Fibroblast of lung (primary cell): ENCODE results near the gene TPSG1. TPM values are rescaled to one million over a fixed set of nuclear protein-coding genes. Genes with fewer than 3 reads are reported as not detected.
"Not testable (repeated sequence)": the region's sequence is repeated elsewhere in the genome, so short reads cannot be mapped to it uniquely, and the experiment has no call there.

ENCODE experiments used
- DNase-seq, 2 donors: peaks; one replicate each; pipeline versions ENCODE4 v3.0.0 to v3.0.0-alpha.2; 2010; ENCODE audit warnings: low read depth in 2 of 2
- H2AFZ ChIP-seq: 2 replicates; pipeline ENCODE4 v1.5.1; 2012; ENCODE audit warnings: low read length, control low read depth, inconsistent platforms
- H3K27ac ChIP-seq: 2 replicates; pipeline ENCODE4 v1.5.1; 2011; ENCODE audit warnings: low read length, control low read depth; ENCODE audit not compliant: insufficient read depth
- H3K27me3 ChIP-seq: 2 replicates; pipeline ENCODE4 v1.5.1; 2011; ENCODE audit warnings: mild to moderate bottlenecking, low read length; ENCODE audit not compliant: control insufficient read depth, insufficient read depth
- H3K36me3 ChIP-seq: 2 replicates; pipeline ENCODE4 v1.5.1; 2011; ENCODE audit warnings: low read length; ENCODE audit not compliant: control insufficient read depth, insufficient read depth
- H3K4me1 ChIP-seq: 2 replicates; pipeline ENCODE4 v1.5.1; 2011; ENCODE audit warnings: low read length; ENCODE audit not compliant: control insufficient read depth, insufficient read depth; ENCODE audit errors: extremely low read depth
- H3K4me2 ChIP-seq: 2 replicates; pipeline ENCODE4 v1.5.1; 2011; ENCODE audit warnings: low read length, control low read depth; ENCODE audit not compliant: insufficient read depth; ENCODE audit errors: extremely low read depth
- H3K4me3 ChIP-seq, 4 experiments: fragments of 200-600 bp in 1 of 4; sonication (generic) in 1 of 4; replicated peaks in 1 of 4; 2 replicates each; pipeline ENCODE4 v1.5.1; 2011 to 2016; ENCODE audit warnings: low read length in 4 of 4, low read depth in 3 of 4, mild to moderate bottlenecking in 3 of 4, control low read depth in 2 of 4, inconsistent platforms in 1 of 4, mixed read lengths in 1 of 4; ENCODE audit not compliant: insufficient read depth in 1 of 4; ENCODE audit errors: control extremely low read depth in 1 of 4
- H3K79me2 ChIP-seq: 2 replicates; pipeline ENCODE4 v1.5.1; 2012; ENCODE audit warnings: mild to moderate bottlenecking, low read length, inconsistent platforms; ENCODE audit not compliant: control insufficient read depth, insufficient read depth
- H3K9ac ChIP-seq: 2 replicates; pipeline ENCODE4 v1.5.1; 2011; ENCODE audit warnings: mild to moderate bottlenecking, low read length, control low read depth; ENCODE audit not compliant: insufficient read depth
- H3K9me3 ChIP-seq: 2 replicates; pipeline ENCODE4 v1.5.1; 2012; ENCODE audit warnings: low read depth, low read length; ENCODE audit not compliant: control insufficient read depth, insufficient read depth
- H4K20me1 ChIP-seq: 2 replicates; pipeline ENCODE4 v1.5.1; 2011; ENCODE audit warnings: low read length; ENCODE audit not compliant: control insufficient read depth, insufficient read depth; ENCODE audit errors: extremely low read depth
- CTCF ChIP-seq, 2 donors: IDR thresholded peaks in 1 of 2; conservative IDR thresholded peaks in 1 of 2; 1 replicate in 1 of 2; 2 replicates in 1 of 2; pipeline ENCODE4 v1.5.1; 2011 to 2012; ENCODE audit warnings: low read length in 2 of 2, control low read depth in 1 of 2, inconsistent platforms in 1 of 2, low read depth in 1 of 2, mild to moderate bottlenecking in 1 of 2
- EZH2 ChIP-seq: IDR thresholded peaks from 2 replicates; pipeline ENCODE4 v1.5.1; 2012; ENCODE audit warnings: low read length, control low read depth, mild to moderate bottlenecking; ENCODE audit errors: missing control alignments
- polyA plus RNA-seq, 2 donors: library from polyadenylated mRNA; depleted of rRNA in 1 of 2; stranded (reverse) in 1 of 2; unstranded in 1 of 2; fragments of >200 nt; gene quantifications; 2 replicates each; pipeline ENCODE4 v1.2.1, GENCODE V29; 2011 to 2012; ENCODE audit warnings: missing spikeins in 1 of 2
- total RNA-seq: library from RNA; depleted of rRNA; stranded (reverse); fragments of >200 nt; gene quantifications from 2 replicates; pipeline ENCODE4 v1.2.1, GENCODE V29; 2014

The TPSG1 gene
- total and polyA plus RNA-seq, 2 donors (not counting 1 experiment from before 2014, with no cell fraction given) = not detected

GRCh38 chr16:1249031-1249755 is 24.1 kb upstream of the TPSG1 start:
- not testable (repeated sequence) for H3K4me1 ChIP-seq, H3K4me2 ChIP-seq, H3K9ac ChIP-seq, H3K9me3 ChIP-seq, H3K79me2 ChIP-seq, H3K36me3 ChIP-seq, H3K27ac ChIP-seq, H3K27me3 ChIP-seq, H4K20me1 ChIP-seq, DNase-seq, H3K4me3 ChIP-seq, H2AFZ ChIP-seq

- not testable (repeated sequence) for H2AFZ ChIP-seq, DNase-seq, H3K9me3 ChIP-seq, H3K4me2 ChIP-seq, H3K27ac ChIP-seq, H3K36me3 ChIP-seq, H4K20me1 ChIP-seq, H3K4me1 ChIP-seq, H3K79me2 ChIP-seq, H3K9ac ChIP-seq, H3K27me3 ChIP-seq, H3K4me3 ChIP-seq
These were observed 23.0 kb upstream of the TPSG1 start for GRCh38 chr16:1247903-1248537.

GRCh38 chr16:1245452-1246020 is 20.5 kb upstream of the TPSG1 start:
- Histone ChIP-seq H3K9ac (no peak overlapping the region), H2AFZ (no peak overlapping the region), H3K27ac (no peak overlapping the region), H3K4me3 (no peak overlapping the region), H3K4me2 (no peak overlapping the region), H3K27me3 (no peaks in the 10 kb centered on the region), H3K9me3 (no peaks in the 10 kb centered on the region), H3K4me1 (no peaks in the 10 kb centered on the region), H3K79me2 (no peaks in the 10 kb centered on the region), H3K36me3 (no peaks in the 10 kb centered on the region), H4K20me1 (no peaks in the 10 kb centered on the region)
- TF ChIP-seq EZH2 (no peak), CTCF (conservative IDR thresholded peaks at IDR 0.05 in 1 of 2, IDR thresholded peaks at IDR 0.05 in 1 of 2; ENCODE audit: low read depth in 1 of 2, low read length in 2 of 2) (no peak)
- DNase-seq = no peak

GRCh38 chr16:1244881-1245280 is 19.8 kb upstream of the TPSG1 start:
- DNase-seq = no peak
- Histone ChIP-seq H2AFZ (no peak overlapping the region), H4K20me1 (no peaks in the 10 kb centered on the region), H3K36me3 (no peaks in the 10 kb centered on the region), H3K4me2 (no peak overlapping the region), H3K9ac (no peak overlapping the region), H3K4me1 (no peaks in the 10 kb centered on the region), H3K4me3 (no peak overlapping the region), H3K79me2 (no peaks in the 10 kb centered on the region), H3K27me3 (no peaks in the 10 kb centered on the region), H3K27ac (no peak overlapping the region), H3K9me3 (no peaks in the 10 kb centered on the region)
- TF ChIP-seq EZH2 (no peak), CTCF (conservative IDR thresholded peaks at IDR 0.05 in 1 of 2, IDR thresholded peaks at IDR 0.05 in 1 of 2; ENCODE audit: low read depth in 1 of 2, low read length in 2 of 2) (no peak)

- not testable (repeated sequence) for H2AFZ ChIP-seq, H3K36me3 ChIP-seq, H3K4me2 ChIP-seq, H3K79me2 ChIP-seq, H3K9ac ChIP-seq, H3K4me1 ChIP-seq, DNase-seq, H4K20me1 ChIP-seq, H3K9me3 ChIP-seq, H3K4me3 ChIP-seq, H3K27me3 ChIP-seq, H3K27ac ChIP-seq
These were observed 19.1 kb upstream of the TPSG1 start for GRCh38 chr16:1243907-1244850.
